ENCODE results near the gene DNAJC6.

Gene DNAJC6

DNA sequence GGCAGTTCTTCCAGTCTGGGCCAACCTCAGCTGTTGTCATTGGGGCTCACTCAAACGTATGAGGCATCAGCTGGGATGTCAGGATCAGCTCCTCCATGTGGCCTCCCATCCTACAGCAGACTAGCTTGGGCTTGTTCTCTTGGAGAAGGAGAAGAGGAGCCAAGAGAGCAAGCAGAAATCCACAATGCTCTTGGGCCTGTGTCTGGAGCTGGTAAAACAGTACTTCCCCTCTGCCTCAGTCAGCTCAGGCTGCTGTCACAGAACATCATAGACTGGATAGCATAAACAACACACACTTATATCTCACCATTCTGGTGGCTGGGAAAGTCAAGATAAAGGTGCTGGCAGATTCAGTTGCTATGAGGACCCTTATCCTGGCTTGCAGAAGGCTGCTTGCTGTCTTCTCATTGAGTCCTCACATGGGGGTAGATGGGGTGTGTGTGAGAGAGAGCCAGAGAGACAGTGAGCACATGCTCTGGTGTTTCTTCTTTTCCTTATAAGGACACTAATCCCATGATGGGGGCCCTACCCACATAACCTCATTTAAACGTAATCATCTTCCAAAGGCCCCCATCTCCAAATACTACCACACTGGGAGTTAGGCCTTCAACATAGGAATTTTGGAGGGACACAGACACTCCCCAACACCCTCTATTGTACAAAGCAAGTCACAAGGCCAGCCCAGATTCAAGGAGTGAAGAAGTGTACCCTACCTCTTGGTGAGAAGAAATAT is 16.3 kb upstream of the DNAJC6 start:
- no peak for DNase-seq (ENCODE audit: low spot score)

GRCh38 chr1:65297706-65298105 is 11.6 kb upstream of the DNAJC6 start:
- DNase-seq (ENCODE audit: low spot score): no peak

DNA sequence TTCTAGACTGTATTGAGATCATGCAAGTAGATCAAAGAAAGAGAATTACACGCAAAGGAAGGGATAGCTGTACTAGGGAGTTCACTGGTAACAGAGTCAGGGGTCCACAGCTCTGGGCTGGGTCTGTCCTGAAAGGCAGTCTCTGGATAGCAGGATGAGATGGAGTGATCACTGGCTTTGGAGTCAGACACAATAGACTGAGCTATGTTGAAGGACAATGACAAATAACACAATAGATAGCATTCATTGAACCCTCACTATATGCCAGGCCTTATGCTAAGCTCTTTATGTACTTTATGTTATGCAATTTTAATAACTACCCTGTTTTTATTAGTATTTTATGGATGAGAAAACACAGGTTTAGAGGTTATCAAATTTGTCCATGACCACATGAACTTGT is 10.0 kb upstream of the DNAJC6 start:
- DNase-seq (ENCODE audit: low spot score): no peak

DNA sequence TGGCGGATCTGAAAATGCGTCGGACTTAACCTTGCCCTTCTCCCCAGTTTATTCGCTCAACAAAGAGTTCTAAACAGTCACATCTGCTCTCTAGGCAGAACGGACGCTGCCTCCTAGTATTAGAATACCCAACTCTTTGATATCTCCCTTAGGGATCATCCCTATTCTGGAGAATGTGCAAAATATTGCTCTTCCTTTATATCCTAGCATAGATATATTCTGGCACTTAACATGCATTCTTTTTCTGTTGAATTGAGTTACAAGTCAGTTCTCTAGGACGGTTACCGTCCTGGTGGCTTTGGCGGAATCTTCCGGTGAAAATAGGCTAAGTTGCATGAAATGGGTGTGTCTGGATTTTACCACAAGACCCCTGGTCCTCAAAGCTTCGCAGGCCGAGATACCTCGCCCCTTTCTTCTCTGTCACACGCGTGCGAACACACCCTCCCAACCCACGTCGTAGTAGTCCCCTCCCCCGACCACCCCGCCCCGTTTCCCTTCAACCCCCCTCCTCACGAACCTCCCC is 501 bp upstream of the DNAJC6 start:
- DNase-seq (ENCODE audit: low spot score): peak; percentile 37

- peak; percentile 70 for DNase-seq (ENCODE audit: low spot score)
Measured at GRCh38 chr1:65310078-65310587, 790 bp downstream of the DNAJC6 start.

DNA sequence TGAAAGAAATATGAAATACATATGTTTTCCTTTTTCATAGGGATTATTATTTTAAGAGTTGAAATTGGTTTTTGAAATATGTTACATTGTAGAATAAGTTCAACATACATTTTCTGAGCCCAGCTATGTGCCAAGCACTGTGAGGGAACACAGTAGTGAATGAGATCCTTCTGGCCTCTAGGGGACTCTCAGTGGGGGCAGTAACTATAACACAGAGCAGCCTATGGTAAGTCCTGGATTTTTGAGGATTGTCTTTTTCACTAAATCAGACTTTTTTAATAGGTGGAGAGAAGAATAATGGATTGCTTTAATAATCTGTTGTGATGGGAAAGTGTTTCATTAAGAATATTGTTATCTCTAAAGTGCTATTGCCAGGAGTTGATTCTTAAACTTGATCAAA is 2.4 kb downstream of the DNAJC6 start:
- DNase-seq (ENCODE audit: low spot score): no peak

GRCh38 chr1:65316233-65316632 is 6.9 kb downstream of the DNAJC6 start:
- DNase-seq (ENCODE audit: low spot score): no peak

DNA sequence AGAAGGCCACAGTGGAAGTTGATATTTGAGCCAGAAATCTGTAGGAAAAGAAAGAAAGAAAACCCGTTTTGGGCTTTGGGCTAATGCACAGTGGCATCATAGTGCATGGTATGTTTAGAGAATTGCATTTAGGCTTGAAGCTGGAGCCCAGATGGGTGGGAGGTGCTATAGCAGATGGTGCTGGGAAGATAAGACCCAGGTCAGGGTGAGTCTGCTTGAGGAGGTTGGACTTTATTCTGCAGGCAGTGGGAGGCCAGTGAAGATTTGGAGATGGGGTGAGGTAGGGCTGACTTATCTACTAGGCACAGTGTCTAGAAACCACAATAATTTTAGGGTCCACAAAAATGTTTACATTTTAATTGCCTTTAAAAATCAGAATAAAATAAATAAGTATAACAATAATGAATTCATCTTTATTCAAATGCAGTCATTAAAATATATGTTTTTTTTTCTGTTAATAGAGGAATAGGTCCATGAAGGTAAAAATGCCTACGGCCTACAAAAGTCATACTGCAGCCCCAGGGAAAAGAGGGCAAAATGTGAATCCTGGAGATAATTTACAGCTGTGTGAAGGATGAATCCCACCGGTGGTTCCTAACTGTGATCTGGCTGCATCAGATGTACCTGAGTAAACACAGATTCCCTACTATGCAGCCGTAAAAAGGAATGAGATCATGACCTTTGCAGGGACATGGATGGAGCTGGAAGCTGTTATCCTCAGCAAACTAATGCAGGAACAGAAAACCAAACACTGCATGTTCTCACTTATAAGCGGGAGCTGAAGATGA is 8.7 kb downstream of the DNAJC6 start:
- peak; percentile 57 for DNase-seq (ENCODE audit: low spot score)

GRCh38 chr1:65319141-65319540 is 9.8 kb downstream of the DNAJC6 start:
- DNase-seq (ENCODE audit: low spot score): peak; percentile 81

- no peak for DNase-seq (ENCODE audit: low spot score)
Measured at GRCh38 chr1:65319754-65320153, 10.4 kb downstream of the DNAJC6 start.

GRCh38 chr1:65321879-65322278 is 12.5 kb downstream of the DNAJC6 start:
- DNase-seq (ENCODE audit: low spot score): no peak

GRCh38 chr1:65323246-65323645 is 13.9 kb downstream of the DNAJC6 start:
- no peak for DNase-seq (ENCODE audit: low spot score)

DNA sequence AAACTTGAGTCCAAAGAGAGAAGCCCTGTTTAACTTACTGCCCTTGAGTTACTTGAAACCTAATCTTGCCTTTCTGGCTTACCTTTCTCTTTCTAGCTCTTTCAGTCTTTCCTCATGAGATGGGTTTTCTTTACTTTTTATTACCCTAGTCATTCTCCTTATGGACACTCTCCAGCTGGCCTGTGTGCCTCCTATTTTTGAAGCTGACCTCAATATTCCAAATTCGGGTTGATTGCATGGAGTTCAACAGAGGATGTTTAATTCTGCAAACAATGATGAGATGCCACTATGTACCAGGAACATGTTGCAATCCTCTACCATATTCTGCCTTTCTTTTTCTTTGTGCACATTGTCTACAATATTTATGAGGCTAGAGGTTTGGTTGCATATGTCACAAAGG is 20.7 kb downstream of the DNAJC6 start:
- DNase-seq (ENCODE audit: low spot score): peak; percentile 63

DNA sequence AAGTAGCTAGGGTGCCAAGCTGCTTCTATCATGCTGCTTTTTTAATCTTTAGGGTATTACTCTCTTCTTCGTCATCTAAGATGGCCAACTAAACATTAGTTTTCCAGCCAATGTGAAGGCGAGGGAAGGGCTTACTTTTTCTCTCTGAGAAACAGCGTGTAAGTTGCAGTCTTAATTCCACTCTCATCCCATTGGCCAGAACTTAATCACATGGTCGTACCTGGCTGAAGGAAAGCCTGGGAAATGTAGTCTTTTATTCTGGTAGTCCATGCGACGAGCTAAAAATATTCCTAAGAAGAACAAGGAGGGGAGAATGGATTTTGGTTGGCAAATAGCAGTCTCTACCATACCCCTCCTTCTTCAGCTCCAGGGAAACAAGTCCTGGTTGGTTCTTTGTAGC is 21.5 kb downstream of the DNAJC6 start:
- no peak for DNase-seq (ENCODE audit: low spot score)

GRCh38 chr1:65332821-65333220 is 23.5 kb downstream of the DNAJC6 start:
- DNase-seq (ENCODE audit: low spot score): no peak

GRCh38 chr1:65334081-65334480 is 24.7 kb downstream of the DNAJC6 start:
- no peak for DNase-seq (ENCODE audit: low spot score)

DNA sequence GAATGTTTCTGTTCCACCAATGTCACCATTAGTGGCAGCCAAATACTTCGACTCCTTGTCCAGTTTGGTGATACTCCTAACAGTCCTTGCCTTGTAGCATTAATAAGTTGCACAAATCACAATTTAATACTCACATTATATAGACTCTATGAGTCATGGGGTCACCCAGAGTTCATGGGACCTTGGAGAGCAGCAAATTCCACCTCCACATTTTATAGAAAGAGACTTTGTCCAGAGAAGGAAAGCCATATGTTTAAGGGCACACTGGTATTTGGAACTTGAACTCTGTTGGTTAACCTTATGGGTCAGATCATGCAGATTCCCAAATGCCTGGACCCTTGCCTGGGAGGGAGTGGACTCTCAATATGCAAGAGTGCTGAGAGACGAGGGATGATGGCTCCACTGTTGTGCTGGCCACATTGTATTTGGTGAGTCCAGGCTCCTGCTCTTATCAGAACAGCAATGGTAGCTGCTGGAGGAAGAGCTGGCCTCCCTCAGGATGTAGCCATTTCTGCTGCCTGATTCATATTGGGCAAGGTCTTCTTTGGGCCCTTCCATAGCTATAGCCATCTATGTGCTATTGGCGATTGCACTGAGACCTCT is 30.6 kb downstream of the DNAJC6 start:
- DNase-seq (ENCODE audit: low spot score): no peak

DNA sequence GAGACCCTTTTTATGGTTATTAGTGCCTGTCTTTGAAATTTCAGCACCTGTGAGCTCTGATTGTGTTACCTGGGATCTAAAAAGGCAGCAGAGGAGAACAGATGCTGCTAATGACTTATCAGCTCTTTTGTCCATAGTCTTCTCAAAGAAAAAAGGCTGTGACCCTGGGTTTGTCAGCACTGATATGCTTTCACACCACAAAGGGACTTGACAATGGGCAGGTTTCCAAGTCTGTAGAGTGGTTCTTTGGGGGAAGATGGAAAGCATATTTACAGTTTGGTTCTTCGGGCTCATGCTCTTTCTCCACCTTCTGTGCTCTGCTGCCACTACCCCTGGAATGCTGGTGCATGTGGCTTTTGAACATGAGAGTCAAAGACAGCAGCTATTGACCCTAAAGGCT is 32.0 kb downstream of the DNAJC6 start:
- no peak for DNase-seq (ENCODE audit: low spot score)

DNA sequence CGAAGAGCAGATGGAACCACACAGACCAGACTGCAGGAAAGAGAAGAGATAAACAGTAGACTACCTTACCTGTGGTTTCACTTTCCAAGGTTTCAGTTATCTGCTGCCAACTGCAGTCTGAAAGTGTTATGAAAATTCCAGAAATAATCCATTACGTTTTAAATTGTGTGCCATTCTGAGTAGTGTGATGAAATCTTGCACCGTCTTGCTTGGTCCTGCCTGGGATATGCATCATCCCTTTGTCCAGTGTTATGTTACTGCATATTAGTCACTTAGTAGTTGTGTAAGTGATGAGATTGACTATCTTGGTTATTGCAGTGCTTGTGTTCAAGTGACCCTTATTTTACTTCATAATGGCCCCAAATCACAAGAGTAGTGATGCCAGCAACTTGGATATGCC is 33.9 kb downstream of the DNAJC6 start:
- peak; percentile 35 for DNase-seq (ENCODE audit: low spot score)

GRCh38 chr1:65344171-65344814 is 35.0 kb downstream of the DNAJC6 start:
- DNase-seq (ENCODE audit: low spot score): peak; percentile 46

DNA sequence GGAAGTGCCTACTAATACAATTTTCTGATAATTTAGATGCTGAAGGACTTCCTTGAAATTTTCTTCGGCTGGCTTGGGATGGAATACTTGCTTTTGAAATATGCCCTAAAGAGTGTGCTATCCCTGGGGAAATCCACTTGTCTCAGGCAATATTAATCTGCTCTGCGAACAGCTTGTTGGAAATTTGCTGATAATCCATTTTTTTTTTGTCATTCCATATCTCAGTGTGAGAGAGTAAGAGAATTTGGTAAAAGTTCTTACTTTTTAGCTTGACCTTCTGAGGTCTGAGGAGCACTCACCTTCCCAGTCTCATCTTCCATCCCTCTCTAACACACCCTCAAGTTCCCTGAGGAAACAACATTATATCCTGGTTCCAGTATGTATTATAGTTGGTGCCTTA is 36.8 kb downstream of the DNAJC6 start:
- DNase-seq (ENCODE audit: low spot score): no peak

DNA sequence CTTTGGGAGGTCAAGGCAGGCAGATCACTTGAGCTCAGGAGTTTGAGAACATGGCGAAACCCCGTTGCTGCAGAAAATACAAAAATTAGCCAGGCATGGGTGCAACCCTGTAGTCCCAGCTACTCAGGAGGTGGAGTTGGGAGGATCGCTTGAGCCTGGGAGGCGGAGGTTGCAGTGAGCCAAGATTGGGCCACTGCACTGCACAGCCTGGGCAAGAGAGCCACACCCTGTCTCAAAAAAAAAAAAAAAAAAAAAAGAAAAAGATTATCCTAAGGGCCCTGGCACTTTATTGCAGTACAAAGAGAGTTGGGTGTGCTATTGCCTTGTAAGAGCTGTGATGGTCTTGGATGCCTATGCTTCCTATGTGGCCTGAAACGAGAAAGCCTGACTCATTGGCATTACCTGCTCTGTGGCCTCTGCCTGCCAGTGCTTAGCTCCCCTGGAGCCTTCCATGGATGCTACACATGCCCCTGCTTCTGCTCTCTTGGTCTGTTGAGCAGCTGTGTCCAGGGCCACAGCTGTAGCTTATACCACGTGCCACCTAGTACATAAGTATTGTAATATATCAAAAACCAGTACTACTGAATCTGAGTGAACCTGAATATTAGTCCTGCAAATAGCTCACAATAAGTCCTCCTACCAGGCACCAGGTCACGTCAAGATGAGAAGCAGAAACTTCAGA is 45.8 kb downstream of the DNAJC6 start:
- no peak for DNase-seq (ENCODE audit: low spot score)

Data from cerebellar cortex (tissue), 1 donor.